Measurements from ENCODE around the gene MED17. TPM values are rescaled to one million over a fixed set of nuclear protein-coding genes. Genes with fewer than 3 reads are reported as not detected.
A peak's percentile ranks its signal among the peaks of the same experiment; 100 is the strongest.

Gene MED17
- total and polyA plus RNA-seq, 2 of the 13 experiments (the other 11 are each of a cell fraction or from before 2014, with no cell fraction given), result 23.1 to 37.0 TPM

DNA sequence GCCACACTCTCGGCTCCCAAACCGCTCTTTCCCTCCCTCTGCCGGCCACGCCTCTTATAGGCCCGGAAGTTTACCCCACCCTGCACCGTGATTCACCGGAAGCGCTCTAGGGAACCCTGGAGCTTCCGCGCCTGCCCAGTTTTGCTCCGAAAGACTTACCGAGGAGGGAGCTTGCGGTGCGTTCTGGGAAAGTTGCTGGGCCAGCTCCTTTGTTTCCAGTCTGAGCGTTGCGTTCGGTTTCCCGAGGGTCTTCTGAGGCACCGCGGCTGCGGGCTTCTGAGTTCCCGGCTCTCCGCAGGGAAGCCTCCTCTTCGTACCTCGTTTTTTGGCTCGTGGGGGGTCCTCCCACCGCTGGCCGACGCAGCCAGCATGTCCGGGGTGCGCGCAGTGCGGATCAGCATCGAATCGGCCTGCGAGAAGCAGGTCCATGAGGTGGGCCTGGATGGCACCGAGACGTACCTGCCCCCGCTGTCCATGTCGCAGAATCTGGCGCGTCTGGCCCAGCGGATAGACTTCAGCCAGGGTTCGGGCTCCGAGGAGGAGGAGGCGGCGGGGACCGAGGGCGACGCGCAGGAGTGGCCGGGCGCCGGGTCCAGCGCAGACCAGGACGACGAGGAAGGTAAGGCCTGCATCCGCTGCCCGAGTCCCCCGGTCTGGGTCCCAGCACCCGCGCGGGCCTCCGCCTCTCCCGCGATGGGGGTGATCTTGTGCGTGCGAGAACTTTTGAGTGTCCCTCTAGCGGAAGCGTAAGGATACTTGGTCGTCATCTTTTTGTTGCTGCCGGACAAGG, at the start of gene MED17 (continued):
- TF ChIP-seq TAF15 (IDR thresholded peaks at IDR 0.05; ENCODE audit: low read depth, low read length, poor library complexity, severe bottlenecking), result no peak
- peak; percentile 56; the same call in 1 of the 2 replicates for TF ChIP-seq ZGPAT (CRISPR knock-in tag; IDR thresholded peaks at IDR 0.05)
- peak; percentile 76 for TF ChIP-seq SIN3A (IDR thresholded peaks at IDR 0.05; ENCODE audit: borderline replicate concordance, low read depth, low read length)
- TF ChIP-seq, protein P1, sequence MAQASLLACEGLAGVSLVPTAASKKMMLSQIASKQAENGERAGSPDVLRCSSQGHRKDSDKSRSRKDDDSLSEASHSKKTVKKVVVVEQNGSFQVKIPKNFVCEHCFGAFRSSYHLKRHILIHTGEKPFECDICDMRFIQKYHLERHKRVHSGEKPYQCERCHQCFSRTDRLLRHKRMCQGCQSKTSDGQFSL (CRISPR knock-in tag; IDR thresholded peaks at IDR 0.05), result no peak; the same call in 1 of the 2 replicates
- TF ChIP-seq RARG (CRISPR knock-in tag; IDR thresholded peaks at IDR 0.05; ENCODE audit: low read depth), result peak; percentile 65
- TF ChIP-seq MZF1 (CRISPR knock-in tag; IDR thresholded peaks at IDR 0.05; ENCODE audit: borderline replicate concordance), result 0 out of 2 replicates have a peak, but pooled peaks have one; percentile 68
- TF ChIP-seq, protein P2, sequence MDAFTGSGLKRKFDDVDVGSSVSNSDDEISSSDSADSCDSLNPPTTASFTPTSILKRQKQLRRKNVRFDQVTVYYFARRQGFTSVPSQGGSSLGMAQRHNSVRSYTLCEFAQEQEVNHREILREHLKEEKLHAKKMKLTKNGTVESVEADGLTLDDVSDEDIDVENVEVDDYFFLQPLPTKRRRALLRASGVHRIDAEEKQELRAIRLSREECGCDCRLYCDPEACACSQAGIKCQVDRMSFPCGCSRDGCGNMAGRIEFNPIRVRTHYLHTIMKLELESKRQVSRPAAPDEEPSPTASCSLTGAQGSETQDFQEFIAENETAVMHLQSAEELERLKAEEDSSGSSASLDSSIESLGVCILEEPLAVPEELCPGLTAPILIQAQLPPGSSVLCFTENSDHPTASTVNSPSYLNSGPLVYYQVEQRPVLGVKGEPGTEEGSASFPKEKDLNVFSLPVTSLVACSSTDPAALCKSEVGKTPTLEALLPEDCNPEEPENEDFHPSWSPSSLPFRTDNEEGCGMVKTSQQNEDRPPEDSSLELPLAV (CRISPR knock-in tag; conservative IDR thresholded peaks at IDR 0.05; ENCODE audit: low read depth), result no peak
- peak; percentile 85; the same call in 1 of the 2 replicates for TF ChIP-seq FLYWCH1 (CRISPR knock-in tag; IDR thresholded peaks at IDR 0.05)
- TF ChIP-seq ZFAT (CRISPR knock-in tag; conservative IDR thresholded peaks at IDR 0.05), result no peak
- TF ChIP-seq, protein P3, sequence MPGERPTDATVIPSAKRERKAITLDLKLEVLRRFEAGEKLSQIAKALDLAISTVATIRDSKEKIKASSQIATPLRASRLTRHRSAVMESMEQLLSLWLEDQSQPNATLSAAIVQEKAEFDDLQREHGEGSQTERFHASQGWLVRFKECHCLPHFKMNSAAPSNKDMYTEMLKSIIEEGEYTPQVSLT (CRISPR knock-in tag; IDR thresholded peaks at IDR 0.05; ENCODE audit: borderline replicate concordance, low read depth), result 0 out of 2 replicates have a peak, but pooled peaks have one; percentile 12
- TF ChIP-seq MXI1 (IDR thresholded peaks at IDR 0.05; ENCODE audit: borderline replicate concordance, low read depth, low read length), result peak; percentile 48; the same call in 1 of the 3 replicates
- TF ChIP-seq ISX (CRISPR knock-in tag; conservative IDR thresholded peaks at IDR 0.05), result no peak
- TF ChIP-seq ZNF710 (CRISPR knock-in tag; IDR thresholded peaks at IDR 0.05; ENCODE audit: borderline replicate concordance), result peak; percentile 49; the same call in 1 of the 2 replicates
- no peak for TF ChIP-seq MLLT10 (CRISPR knock-in tag; IDR thresholded peaks at IDR 0.05)
- TF ChIP-seq BCLAF1 (IDR thresholded peaks at IDR 0.05), result no peak
- no peak for TF ChIP-seq HNF4A (CRISPR knock-in tag; IDR thresholded peaks at IDR 0.05)
- TF ChIP-seq ATM (IDR thresholded peaks at IDR 0.05; ENCODE audit: borderline replicate concordance), result no peak
- TF ChIP-seq, protein P4, sequence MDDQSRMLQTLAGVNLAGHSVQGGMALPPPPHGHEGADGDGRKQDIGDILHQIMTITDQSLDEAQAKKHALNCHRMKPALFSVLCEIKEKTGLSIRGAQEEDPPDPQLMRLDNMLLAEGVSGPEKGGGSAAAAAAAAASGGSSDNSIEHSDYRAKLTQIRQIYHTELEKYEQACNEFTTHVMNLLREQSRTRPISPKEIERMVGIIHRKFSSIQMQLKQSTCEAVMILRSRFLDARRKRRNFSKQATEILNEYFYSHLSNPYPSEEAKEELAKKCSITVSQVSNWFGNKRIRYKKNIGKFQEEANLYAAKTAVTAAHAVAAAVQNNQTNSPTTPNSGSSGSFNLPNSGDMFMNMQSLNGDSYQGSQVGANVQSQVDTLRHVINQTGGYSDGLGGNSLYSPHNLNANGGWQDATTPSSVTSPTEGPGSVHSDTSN (CRISPR knock-in tag; IDR thresholded peaks at IDR 0.05; ENCODE audit: borderline replicate concordance), result no peak

All from HepG2 (cell line).